H54 (cell line): Measurements from ENCODE around the gene TMTC2.

Experiments used
- DNase-seq: peaks from one replicate; pipeline ENCODE4 v3.0.0; 2011; ENCODE audit warnings: low spot score, mixed read lengths; ENCODE audit not compliant: insufficient read length
- FAIRE-seq: peaks from 3 replicates; lab custom pipeline; 2011; peaks lifted over from hg19 to GRCh38; lab: Jason Lieb, UNC
- POLR2A ChIP-seq: IDR thresholded peaks from 2 replicates; pipeline ENCODE4 v1.6.1; 2011; ENCODE audit warnings: low read depth, mild to moderate bottlenecking, low read length

TMTC2 gene

GRCh38 chr12:82994117-82994516 lies 307.4 kb downstream of the TMTC2 start:
- FAIRE-seq (no peak), DNase-seq (no peak)
- TF ChIP-seq POLR2A = no peak

GRCh38 chr12:82996168-82996812 lies 309.6 kb downstream of the TMTC2 start:
- TF ChIP-seq POLR2A = no peak
- FAIRE-seq (no peak), DNase-seq (no peak)

GRCh38 chr12:82998509-82998908 lies 311.8 kb downstream of the TMTC2 start:
- DNase-seq (no peak), FAIRE-seq (no peak)
- no peak for TF ChIP-seq POLR2A

- DNase-seq = no peak
- FAIRE-seq = no peak
- TF ChIP-seq POLR2A = no peak
Measured at GRCh38 chr12:83003026-83003425, 316.3 kb downstream of the TMTC2 start.

GRCh38 chr12:83005534-83006197 lies 319.0 kb downstream of the TMTC2 start:
- FAIRE-seq = no peak
- no peak for TF ChIP-seq POLR2A

GRCh38 chr12:83008703-83009102 lies 322.0 kb downstream of the TMTC2 start:
- FAIRE-seq = no peak
- no peak for TF ChIP-seq POLR2A

More at GRCh38 chr12:83005534-83006197, 319.0 kb downstream of the TMTC2 start:
- no peak for DNase-seq

GRCh38 chr12:83010169-83010804 lies 323.6 kb downstream of the TMTC2 start:
- FAIRE-seq (no peak), DNase-seq (no peak)
- TF ChIP-seq POLR2A = no peak

More at GRCh38 chr12:83008703-83009102, 322.0 kb downstream of the TMTC2 start:
- no peak for DNase-seq

GRCh38 chr12:83015390-83016217 lies 328.9 kb downstream of the TMTC2 start:
- FAIRE-seq = peak; percentile 62
- DNase-seq = no peak
- no peak for TF ChIP-seq POLR2A

GRCh38 chr12:83016218-83016835 lies 329.6 kb downstream of the TMTC2 start:
- DNase-seq (peak; percentile 6), FAIRE-seq (peak; percentile 93)

GRCh38 chr12:83016991-83017390 lies 330.3 kb downstream of the TMTC2 start:
- peak; percentile 11 for FAIRE-seq
- no peak for DNase-seq
- no peak for TF ChIP-seq POLR2A

More at GRCh38 chr12:83016218-83016835, 329.6 kb downstream of the TMTC2 start:
- TF ChIP-seq POLR2A = no peak

- FAIRE-seq = no peak
- no peak for TF ChIP-seq POLR2A
- DNase-seq = no peak
Measured at GRCh38 chr12:83018088-83018487, 331.4 kb downstream of the TMTC2 start.

GRCh38 chr12:83027021-83027723 lies 340.5 kb downstream of the TMTC2 start:
- FAIRE-seq (no peak), DNase-seq (no peak)
- TF ChIP-seq POLR2A = no peak
